Uterus (tissue), 4 donors: Measurements from ENCODE around the gene SKP1. TPM values are rescaled to one million over a fixed set of nuclear protein-coding genes. Genes with fewer than 3 reads are reported as not detected.
A peak's percentile ranks its signal among the peaks of the same experiment; 100 is the strongest.

Experiments used
- DNase-seq, 2 donors: peaks; one replicate each; pipeline ENCODE4 v3.0.0-alpha.2; 2019 to 2020
- H3K27ac ChIP-seq, 2 donors: fragments of 200-600 bp; sonication (generic); 1 replicate in 1 of 2; 2 replicates in 1 of 2; pipeline ENCODE4 v1.5.1; 2016 to 2018
- H3K27me3 ChIP-seq, 2 donors: fragments of 200-600 bp; sonication (generic); one replicate each; pipeline ENCODE4 v1.5.1; 2018 to 2019; ENCODE audit warnings: control low read depth in 1 of 2
- H3K36me3 ChIP-seq, 2 donors: fragments of 200-600 bp; sonication (generic); one replicate each; pipeline ENCODE4 v1.5.1; 2019; ENCODE audit warnings: control low read depth in 1 of 2
- H3K4me1 ChIP-seq, 2 donors: fragments of 200-600 bp; sonication (generic); one replicate each; pipeline ENCODE4 v1.5.1; 2018 to 2019; ENCODE audit warnings: control low read depth in 1 of 2
- H3K4me3 ChIP-seq, 2 donors: fragments of 200-600 bp; sonication (generic); 1 replicate in 1 of 2; 2 replicates in 1 of 2; pipeline ENCODE4 v1.5.1; 2018 to 2019; ENCODE audit warnings: mild to moderate bottlenecking in 1 of 2
- H3K9me3 ChIP-seq, 2 donors: fragments of 200-600 bp; sonication (generic); one replicate each; pipeline ENCODE4 v1.5.1; 2019; ENCODE audit warnings: control low read depth in 1 of 2
- POLR2A ChIP-seq, 2 donors: fragments of 450-650 bp; IDR thresholded peaks; one replicate each; pipeline ENCODE4 v1.6.1; 2016; ENCODE audit warnings: antibody characterized with exemption in 2 of 2, mild to moderate bottlenecking in 1 of 2, moderate library complexity in 1 of 2
- intact Hi-C: fragments of 100-400 bp; cut with DNase I; formaldehyde crosslinking; loops from one replicate; pipeline ENCODE4 v1.15.1; 2023; ENCODE audit warnings: low total_unique reads
- total RNA-seq, 4 donors: library from RNA; depleted of rRNA in 3 of 4; stranded (reverse); fragments of >200 nt in 3 of 4; gene quantifications; one replicate each; pipeline versions ENCODE4 v1.1.0 to v1.2.4, GENCODE V29; 2014 to 2023
- TF ChIP-seq, protein P1 (sequence below), 4 experiments: fragments of 200-600 bp in 2 of 4; fragments of 450-650 bp in 2 of 4; sonication (generic) in 2 of 4; IDR thresholded peaks; one replicate each; pipeline ENCODE4 v1.5.1; 2016 to 2019; ENCODE audit warnings: antibody characterized with exemption in 4 of 4, mild to moderate bottlenecking in 2 of 4, moderate library complexity in 1 of 4
- donor health status: DM: yes; HTN: yes; CAD: no.

Gene SKP1
- total RNA-seq, 4 donors from 2014 or later: 198 to 343 (median 235) TPM

DNA sequence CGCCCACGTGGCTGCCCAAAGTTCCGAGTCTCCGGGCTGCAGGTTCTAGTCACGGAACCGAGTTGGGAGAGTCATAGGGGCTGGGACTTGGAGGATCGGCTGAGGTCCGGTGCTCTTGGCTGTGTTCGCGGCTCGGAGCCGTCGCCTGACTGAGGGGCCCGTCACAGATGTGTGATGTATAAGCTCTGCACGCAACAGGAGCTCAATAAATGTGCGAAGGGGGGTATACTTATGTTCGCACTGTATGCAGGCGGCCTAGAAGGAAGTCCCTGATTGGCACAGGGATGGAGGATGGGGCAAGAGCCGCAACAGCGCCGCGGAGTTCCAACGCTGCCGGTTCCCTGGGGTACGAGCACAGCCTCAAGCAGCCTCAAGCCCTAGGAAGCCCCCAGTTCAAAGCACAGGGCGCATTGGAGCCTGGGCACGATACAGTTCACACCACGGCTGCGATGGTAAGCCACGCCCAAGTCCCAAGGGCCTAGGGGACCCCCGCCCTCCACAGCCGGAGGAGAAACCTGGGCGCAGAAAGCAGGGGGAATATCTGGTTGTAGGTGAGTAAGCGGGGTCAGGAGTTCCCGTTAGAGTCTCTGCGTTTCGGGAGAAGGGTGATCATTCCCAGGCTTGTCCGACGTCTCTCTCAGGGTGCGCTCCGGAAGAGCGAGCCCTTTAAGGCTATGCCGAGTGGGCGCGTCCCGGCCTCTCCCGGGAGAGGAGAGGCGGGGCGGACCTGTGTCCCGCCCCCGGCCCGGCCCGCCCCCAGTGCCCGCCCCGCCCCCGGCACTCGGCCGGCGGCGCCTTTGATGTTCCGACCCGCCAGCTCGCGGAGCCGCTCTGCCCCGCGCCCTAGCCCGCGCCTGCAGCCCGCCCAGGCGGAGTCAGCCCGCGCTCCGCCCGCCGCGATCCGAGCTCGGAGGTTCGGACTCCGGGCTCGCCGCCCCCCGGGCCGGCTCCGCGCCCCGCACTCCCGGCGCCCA lies 62.6 kb downstream of the SKP1 start, which contains the start of gene TCF7:
Gene TCF7, plus strand, starts transcription at position 780 of the 974 bp plus-strand sequence. CDS start 226 bp downstream, outside the sequence.
- Histone ChIP-seq H3K27ac (peak within 1 kb of the TSS; percentile 15 to 50), H3K27me3 (no peaks in the 10 kb centered on the region), H3K4me1 (peaks cover 0 to 10% of the 10 kb centered on the region in 2 donors), H3K4me3 (peak within 1 kb of the TSS; percentile 22 to 52), H3K9me3 (no peaks in the 10 kb centered on the region), H3K36me3 (no peaks in the 10 kb centered on the region)
- peak; percentile 70 to 81 for DNase-seq
- no peak for TF ChIP-seq POLR2A (IDR thresholded peaks at IDR 0.05)
- TF ChIP-seq, protein P1, sequence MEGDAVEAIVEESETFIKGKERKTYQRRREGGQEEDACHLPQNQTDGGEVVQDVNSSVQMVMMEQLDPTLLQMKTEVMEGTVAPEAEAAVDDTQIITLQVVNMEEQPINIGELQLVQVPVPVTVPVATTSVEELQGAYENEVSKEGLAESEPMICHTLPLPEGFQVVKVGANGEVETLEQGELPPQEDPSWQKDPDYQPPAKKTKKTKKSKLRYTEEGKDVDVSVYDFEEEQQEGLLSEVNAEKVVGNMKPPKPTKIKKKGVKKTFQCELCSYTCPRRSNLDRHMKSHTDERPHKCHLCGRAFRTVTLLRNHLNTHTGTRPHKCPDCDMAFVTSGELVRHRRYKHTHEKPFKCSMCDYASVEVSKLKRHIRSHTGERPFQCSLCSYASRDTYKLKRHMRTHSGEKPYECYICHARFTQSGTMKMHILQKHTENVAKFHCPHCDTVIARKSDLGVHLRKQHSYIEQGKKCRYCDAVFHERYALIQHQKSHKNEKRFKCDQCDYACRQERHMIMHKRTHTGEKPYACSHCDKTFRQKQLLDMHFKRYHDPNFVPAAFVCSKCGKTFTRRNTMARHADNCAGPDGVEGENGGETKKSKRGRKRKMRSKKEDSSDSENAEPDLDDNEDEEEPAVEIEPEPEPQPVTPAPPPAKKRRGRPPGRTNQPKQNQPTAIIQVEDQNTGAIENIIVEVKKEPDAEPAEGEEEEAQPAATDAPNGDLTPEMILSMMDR (IDR thresholded peaks at IDR 0.05): no peak
- intact Hi-C loops: no loop called here

DNA sequence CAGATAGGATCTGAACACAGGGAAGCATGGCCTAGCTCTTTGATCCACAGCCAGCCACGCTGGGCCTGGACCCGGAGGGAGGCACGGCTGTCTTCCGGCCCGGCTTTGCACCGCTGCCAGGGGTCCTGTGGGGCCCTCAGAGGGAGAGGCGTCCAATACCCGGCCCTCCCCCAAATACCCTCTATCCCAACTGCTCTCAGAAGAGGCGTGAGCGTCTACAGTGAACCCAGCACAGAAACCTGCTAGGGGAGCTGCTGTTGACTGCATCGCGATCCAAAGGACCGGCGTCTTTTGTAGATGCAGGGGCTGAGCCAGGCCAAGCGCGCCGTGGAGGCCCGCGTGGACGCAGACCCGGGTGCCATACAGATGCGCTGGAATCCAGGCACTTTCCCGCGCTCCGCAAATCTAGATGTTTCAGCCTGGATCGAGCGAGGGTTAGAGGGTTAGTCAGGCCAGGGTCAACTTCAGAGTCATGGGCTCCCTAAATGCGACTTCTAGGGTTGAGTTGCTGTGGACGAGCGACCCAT lies 63.3 kb downstream of the SKP1 start:
- no peaks in the 10 kb centered on the region for H3K36me3 ChIP-seq
- peak overlapping the region in 1 of 2 donors; percentile 52 for H3K4me3 ChIP-seq
- intact Hi-C loops: no loop called here
- H3K27me3 ChIP-seq: no peaks in the 10 kb centered on the region
- DNase-seq: no peak
- H3K4me1 ChIP-seq: peaks cover 0 to 10% of the 10 kb centered on the region in 2 donors
- H3K27ac ChIP-seq: no peak overlapping the region
- TF ChIP-seq, protein P1 (IDR thresholded peaks at IDR 0.05): no peak
- no peak for TF ChIP-seq POLR2A (IDR thresholded peaks at IDR 0.05)
- no peaks in the 10 kb centered on the region for H3K9me3 ChIP-seq

DNA sequence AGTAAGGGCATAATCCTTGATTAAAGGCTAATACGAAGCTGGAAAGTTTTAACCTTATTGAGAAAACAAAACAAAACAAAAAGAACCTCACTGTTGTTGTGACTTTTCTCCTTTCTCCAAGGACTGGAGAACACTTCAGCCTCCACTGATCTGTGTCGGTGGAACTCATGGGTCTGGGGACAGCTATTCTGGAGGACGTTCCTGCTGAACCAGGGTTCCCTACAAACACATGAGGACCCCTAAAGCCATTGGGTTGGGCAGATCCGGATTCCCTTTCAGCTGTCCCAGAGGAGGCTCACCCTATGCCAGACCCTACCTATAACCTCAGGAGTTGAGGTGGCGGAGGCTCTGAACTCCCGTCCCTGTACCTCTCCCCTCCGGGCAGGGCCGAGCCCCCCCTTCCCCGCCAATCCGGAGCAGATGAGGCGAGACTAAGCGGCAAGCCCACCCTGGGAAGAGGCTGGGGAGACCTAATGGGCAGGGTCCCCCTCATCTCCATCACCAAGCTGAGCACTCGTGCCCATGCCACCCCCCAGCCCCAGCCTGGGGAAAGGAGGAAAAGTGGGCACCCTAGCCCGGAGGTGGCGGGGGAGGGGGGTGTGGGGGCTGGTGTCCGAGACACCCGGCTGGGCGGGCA lies 63.9 kb downstream of the SKP1 start:
- H3K27me3 ChIP-seq: no peaks in the 10 kb centered on the region
- DNase-seq: no peak
- no peaks in the 10 kb centered on the region for H3K9me3 ChIP-seq
- no peak overlapping the region for H3K4me3 ChIP-seq
- H3K36me3 ChIP-seq: no peaks in the 10 kb centered on the region
- H3K4me1 ChIP-seq: peaks cover 0 to 10% of the 10 kb centered on the region in 2 donors
- TF ChIP-seq POLR2A (IDR thresholded peaks at IDR 0.05): no peak
- TF ChIP-seq, protein P1 (IDR thresholded peaks at IDR 0.05): no peak
- no peak overlapping the region for H3K27ac ChIP-seq
- intact Hi-C loops: no loop called here

DNA sequence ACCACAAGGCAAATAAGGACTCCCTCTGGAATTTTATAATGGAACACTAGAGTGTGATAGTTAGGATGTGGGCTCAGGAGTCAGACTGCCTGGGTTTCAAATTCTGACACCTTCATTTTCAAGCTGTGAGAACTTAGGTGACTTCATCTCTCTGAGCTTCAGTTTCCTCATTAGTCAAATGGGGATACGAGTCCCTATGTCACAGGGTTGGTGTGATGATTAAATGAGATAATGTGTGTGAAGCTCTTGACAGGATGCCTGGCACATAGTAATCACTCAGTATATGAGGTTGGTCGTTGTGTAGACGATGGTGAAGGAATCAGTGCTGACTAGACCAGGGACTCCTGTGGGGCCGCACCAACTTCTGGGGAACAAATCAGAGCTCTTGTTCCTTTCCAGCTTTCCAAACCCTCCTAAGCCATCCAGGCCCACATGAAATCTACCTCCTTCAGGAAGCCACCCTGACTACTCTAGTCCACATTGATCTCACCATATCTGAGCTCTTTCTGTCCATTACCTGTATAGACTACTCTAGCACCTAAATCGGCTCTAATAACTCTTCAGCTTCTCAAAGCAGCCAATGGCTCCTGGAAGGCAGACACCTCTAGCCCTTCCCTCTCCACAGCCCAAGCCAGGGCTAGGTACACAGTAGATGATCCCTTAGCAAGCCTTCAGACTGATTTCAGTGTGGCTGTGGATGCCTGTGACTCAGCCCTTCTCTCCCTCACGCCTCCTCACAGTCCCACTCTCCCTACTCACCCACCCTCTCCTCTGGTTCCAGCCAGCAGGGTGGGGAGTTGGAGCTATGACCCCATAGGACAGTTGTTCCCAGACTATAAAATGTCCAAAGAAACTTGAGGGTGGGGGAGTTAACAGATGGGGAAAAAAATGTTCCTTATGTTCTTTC lies 64.8 kb downstream of the SKP1 start:
- intact Hi-C loops: no loop called here
- H3K27ac ChIP-seq: no peak overlapping the region
- H3K4me3 ChIP-seq: no peak overlapping the region
- TF ChIP-seq, protein P1 (IDR thresholded peaks at IDR 0.05): no peak
- H3K9me3 ChIP-seq: no peaks in the 10 kb centered on the region
- DNase-seq: no peak
- no peaks in the 10 kb centered on the region for H3K27me3 ChIP-seq
- H3K36me3 ChIP-seq: no peaks in the 10 kb centered on the region
- H3K4me1 ChIP-seq: peaks cover 0 to 10% of the 10 kb centered on the region in 2 donors
